Myocyte (in vitro differentiated cells): ENCODE results near the gene SPG7. TPM values are rescaled to one million over a fixed set of nuclear protein-coding genes. Genes with fewer than 3 reads are reported as not detected.

Experiments used
- DNase-seq: peaks from one replicate; pipeline ENCODE4 v3.0.0-alpha.2; 2012; ENCODE audit warnings: low read depth
- total RNA-seq: library from RNA; depleted of rRNA; stranded (reverse); fragments of >200 nt; gene quantifications from 2 replicates; pipeline ENCODE4 v1.2.3, GENCODE V29; 2014

Gene SPG7
- total RNA-seq, 1 donor from 2014 or later, result 196 TPM

- DNase-seq, result peak; percentile 62
Measured at GRCh38 chr16:89484923-89485679, 23.1 kb upstream of the SPG7 start.

GRCh38 chr16:89485701-89486246 is 22.4 kb upstream of the SPG7 start:
- DNase-seq, result no peak

- DNase-seq, result peak; percentile 81
Measured at GRCh38 chr16:89489040-89489897, 18.9 kb upstream of the SPG7 start.

- DNase-seq, result no peak
Measured at GRCh38 chr16:89489898-89490438, 18.2 kb upstream of the SPG7 start.

- peak; percentile 100 for DNase-seq
Measured at GRCh38 chr16:89490439-89491237, 17.6 kb upstream of the SPG7 start, which contains the start of gene ANKRD11. Gene ANKRD11 (minus strand): TSS chr16:89490561. CDS start chr16:89317019, 173,542 bp downstream.

GRCh38 chr16:89491238-89491869 is 16.8 kb upstream of the SPG7 start:
- DNase-seq, result no peak

- no peak for DNase-seq
Measured at GRCh38 chr16:89491974-89492687, 16.1 kb upstream of the SPG7 start.

GRCh38 chr16:89493776-89494175 is 14.4 kb upstream of the SPG7 start:
- no peak for DNase-seq

- DNase-seq, result peak; percentile 83
Measured at GRCh38 chr16:89495121-89495520, 13.1 kb upstream of the SPG7 start.

GRCh38 chr16:89498839-89499238 is 9.4 kb upstream of the SPG7 start:
- peak; percentile 99 for DNase-seq

- DNase-seq, result no peak
Measured at GRCh38 chr16:89499767-89500166, 8.4 kb upstream of the SPG7 start.

- DNase-seq, result peak; percentile 71
Measured at GRCh38 chr16:89502081-89502843, 5.9 kb upstream of the SPG7 start.

GRCh38 chr16:89504091-89504490 is 4.1 kb upstream of the SPG7 start:
- no peak for DNase-seq

- DNase-seq, result peak; percentile 78
Measured at GRCh38 chr16:89505204-89506112, 2.7 kb upstream of the SPG7 start.

- no peak for DNase-seq
Measured at GRCh38 chr16:89506113-89506504, 2.1 kb upstream of the SPG7 start.

- DNase-seq, result no peak
Measured at GRCh38 chr16:89506791-89507191, 1.4 kb upstream of the SPG7 start.

- no peak for DNase-seq
Measured at GRCh38 chr16:89507214-89507833, 879 bp upstream of the SPG7 start.
